Hematopoietic multipotent progenitor cell treated with erythropoietin and hydrocortisone succinate and interleukin-3 and kit ligand, for 4 days (in vitro differentiated cells): ENCODE measurements around the gene PAPLN.

ENCODE experiments used
- DNase-seq: peaks from one replicate; pipeline ENCODE4 v3.0.0-alpha.2; 2015

Gene PAPLN

DNA sequence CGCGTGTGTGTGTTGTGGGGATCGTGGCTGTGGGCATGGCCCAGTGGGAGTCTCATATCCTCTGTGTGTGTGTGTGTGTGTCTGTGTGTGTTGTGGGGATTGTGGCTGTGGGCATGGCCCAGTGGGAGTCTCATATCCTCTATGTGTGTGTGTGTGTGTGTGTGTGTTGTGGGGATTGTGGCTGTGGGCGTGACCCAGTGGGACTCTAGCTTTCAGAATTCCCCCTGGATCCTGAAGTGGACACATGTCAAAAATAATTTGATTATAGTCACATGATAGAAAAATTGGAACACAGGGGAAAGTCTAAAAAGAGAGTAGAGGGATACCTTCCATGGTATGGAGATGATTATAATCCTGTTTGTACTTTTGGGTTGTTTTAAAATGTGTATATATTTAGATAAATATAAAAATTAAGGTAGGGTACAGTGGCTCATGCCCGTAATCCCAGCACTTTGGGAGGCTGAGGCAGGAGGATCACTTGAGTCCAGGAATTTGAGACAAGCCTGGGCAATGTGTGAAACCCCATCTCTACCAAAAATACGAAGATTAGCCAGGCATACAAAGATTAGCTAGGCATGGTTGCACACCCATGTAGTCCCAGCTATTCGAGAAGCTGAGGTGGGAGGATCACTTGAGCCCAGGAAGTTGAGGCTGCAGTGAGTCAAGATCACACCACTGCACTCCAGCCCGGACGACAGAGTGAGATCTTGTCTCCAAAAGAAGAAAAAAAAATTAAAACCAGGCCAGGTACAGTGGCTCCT, 11.0 kb downstream of the PAPLN start:
- DNase-seq = no peak

DNA sequence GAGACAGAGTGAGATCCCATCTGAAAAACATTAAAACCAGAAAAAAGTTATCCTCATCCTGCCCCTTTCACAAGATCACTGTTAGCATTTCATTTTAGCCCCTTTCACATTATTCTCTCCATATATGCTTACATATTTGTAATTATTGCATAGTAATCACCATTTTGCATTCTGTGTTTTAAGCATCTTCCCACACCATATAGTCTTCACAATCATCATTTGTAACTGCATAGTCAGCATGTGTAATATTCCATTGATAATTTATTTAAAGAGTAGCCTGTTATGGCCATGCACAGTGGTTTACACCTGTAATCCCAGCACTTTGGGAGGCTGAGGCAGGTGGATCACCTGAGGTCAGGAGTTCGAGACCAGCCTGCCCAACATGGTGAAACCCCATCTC, 11.8 kb downstream of the PAPLN start:
- no peak for DNase-seq

DNA sequence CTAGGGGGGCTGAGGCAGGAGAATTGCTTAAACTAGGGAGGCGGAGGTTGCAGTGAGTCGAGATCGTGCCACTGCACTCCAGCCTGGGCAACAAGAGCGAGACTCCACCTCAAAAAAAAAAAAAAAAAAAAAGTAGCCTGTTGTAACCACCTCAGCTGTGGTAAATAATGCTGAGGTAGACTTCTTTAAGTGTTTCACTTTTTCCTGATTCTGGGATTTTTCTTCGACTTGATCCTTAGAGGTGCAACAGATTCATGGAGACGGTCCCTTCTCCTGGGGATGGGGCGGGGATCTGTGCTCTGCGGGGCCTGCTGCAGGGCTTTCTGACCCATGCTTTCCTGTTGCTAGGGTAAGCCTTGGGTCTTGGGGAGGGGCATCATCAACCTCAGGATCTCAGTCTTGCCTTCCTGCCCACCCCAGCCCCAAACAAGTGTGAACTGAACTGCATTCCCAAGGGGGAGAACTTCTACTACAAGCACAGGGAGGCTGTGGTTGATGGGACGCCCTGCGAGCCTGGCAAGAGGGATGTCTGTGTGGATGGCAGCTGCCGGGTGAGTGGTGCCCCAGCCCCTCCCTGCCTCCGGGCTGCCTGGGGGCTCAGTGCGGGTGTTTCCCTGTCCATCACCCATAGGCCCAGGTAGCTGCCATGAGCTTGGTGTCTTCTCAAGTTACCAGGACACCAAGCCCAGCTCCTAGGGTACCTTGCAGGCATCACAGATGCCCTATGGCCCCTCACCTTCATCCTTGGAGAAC, 12.4 kb downstream of the PAPLN start:
- no peak for DNase-seq

DNA sequence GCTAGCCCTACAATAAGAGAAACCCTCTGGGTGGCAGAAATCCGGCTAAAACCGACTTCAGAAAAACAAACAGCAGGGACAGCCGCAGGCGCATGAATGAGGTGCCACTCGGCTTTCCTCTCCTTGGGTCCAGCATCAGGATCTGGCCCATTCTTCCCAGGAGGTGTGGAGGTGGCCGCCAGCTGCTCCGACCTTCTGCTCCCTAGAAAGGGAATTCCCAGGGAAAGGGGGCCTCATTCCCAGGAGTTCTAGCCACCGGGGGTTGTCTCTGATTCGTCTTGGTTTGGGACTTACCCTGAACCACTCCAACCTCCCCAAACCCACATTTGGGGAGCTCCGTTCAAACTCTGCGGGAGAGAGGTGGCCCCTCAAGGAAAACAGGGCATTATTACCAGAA, 13.0 kb downstream of the PAPLN start:
- no peak for DNase-seq

DNA sequence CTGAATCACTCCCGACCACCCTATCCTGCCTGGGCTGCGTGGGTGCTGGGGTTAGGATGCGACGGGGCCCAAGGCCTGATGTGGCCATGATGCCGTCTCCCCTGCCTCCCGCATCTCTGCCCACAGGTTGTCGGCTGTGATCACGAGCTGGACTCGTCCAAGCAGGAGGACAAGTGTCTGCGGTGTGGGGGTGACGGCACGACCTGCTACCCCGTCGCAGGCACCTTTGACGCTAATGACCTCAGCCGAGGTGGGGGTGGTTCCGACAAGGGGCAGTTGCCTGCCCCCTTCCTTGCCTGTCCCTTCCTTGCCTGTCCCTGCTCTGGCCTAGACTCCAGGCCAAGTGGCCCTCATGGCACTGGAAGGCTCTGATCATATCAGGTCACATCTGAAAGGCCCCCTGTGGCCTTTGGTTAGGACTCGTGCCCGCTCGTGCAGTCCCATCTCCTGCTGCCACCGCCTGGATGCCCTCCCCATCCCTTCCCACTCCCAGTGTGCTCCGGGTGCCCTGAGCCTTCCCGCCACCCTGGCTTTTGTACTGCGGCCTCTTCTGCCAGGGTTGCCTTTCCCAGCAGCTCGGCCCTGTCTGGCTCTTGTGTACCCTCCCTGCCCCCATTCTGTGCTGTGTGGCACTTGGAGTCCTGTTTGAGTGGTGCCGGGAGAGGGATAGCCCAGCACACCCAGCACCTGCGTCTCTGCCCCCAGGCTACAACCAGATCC, 13.6 kb downstream of the PAPLN start:
- DNase-seq = no peak

DNA sequence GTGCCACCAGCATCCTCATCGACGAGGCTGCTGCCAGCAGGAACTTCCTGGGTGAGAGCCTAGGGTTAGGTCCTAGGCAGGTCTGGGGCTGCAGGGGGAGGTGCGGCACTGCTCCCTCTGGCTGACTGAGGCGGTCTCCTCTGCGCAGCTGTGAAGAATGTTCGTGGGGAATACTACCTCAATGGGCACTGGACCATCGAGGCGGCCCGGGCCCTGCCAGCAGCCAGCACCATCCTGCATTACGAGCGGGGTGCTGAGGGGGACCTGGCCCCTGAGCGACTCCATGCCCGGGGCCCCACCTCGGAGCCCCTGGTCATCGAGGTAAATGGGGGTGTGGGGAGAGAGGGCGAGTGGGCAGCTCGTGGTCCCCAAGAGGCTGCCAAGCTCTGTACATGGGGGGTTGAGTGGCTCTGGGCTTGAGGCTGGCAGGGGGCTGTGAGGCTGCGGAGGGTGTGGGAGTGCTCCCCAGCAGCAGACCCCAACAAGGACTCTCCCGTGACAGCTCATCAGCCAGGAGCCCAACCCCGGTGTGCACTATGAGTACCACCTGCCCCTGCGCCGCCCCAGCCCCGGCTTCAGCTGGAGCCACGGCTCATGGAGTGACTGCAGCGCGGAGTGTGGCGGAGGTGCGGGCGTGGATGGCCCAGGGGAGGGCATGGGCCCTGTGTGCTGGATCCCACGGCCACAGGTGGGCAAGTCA, 14.4 kb downstream of the PAPLN start:
- DNase-seq = no peak

DNA sequence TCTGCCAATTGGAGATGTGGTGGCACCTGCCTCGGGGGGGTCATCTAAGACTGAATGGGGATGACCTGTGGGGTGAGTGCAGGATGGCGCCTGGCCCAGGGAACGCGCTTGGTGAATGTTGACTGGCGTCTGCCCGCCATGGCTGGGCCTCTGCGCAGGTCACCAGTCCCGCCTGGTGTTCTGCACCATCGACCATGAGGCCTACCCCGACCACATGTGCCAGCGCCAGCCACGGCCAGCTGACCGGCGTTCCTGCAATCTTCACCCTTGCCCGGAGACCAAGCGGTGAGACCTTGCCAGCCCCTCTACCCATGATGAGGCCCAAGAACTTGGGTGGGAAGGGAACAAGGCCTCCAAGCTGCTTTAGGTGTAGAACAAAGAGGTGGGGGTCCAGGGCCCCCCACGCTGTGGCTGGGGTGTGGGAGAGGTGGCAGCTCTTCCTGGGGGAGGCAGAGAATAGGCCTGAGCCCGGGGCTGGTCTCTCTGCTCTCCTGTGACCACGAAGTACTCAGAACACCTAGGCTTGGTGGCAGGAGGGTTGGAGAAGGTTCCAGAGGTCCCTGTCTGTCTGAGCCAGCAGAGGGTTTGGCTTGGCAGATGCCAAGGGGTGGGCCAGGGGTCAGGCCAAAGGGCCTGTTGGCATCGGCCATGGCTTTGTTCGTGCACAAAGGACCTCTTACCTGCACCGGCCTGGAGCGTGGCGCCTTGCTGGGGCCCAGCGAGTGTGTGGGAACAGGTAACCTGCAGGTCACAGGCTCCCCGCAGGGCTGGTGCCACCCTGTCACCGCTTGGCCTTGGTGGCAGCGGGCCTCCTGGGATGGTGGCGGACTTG, 15.4 kb downstream of the PAPLN start:
- DNase-seq = no peak

DNA sequence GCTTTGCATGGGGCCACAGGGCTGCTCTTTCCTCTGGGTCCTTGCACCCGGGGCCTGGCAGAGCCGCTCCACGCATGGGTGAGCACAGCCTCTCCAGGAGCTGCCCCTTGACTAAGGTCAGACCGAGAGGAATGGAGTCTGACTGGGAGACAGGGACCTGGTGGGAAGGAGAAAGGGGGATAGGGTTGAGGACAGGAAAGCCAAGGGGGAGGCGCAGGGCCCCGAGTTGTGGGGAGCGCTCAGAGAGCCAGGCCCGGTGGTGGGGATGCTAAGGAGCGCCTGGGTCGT, 16.0 kb downstream of the PAPLN start:
- DNase-seq = no peak

DNA sequence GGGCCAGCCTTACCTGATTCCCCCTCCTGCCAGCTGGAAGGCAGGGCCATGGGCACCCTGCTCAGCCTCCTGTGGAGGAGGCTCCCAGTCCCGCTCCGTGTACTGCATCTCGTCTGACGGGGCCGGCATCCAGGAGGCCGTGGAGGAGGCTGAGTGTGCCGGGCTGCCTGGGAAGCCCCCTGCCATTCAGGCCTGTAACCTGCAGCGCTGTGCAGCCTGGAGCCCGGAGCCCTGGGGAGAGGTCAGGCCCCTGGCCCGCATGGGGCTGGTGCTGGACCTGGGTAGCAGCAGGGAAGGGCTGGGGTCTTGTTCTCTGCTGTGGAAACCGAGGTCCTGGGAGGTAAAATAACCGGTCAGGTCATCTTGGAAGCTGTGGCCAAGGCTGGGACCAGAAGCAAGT, 16.4 kb downstream of the PAPLN start:
- DNase-seq = no peak

DNA sequence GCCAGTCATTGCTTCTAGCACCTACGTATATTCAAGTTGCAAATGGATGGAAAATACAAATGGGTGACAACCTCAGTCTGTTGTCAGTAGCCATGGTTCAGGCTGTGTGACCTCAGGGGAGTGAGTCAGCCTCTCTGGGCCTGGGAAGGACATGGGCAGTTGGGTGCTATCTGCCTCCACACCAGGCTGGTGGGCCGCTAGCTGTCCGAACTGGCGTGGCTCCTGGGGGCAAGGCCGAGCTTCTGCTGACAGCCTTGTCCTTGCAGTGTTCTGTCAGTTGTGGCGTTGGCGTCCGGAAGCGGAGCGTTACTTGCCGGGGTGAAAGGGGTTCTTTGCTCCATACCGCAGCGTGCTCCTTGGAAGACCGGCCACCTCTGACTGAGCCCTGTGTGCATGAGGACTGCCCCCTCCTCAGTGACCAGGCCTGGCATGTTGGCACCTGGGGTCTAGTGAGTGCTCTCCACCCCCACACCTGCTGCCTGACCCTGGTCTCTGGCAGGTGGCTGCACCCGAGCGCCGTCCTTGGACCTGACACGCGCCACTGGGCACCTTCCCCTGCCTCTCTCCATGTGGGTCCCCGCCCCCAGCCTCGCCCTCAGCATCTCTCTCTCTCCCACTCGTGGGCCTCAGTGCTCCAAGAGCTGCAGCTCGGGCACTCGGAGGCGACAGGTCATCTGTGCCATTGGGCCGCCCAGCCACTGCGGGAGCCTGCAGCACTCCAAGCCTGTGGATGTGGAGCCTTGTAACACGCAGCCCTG, 17.1 kb downstream of the PAPLN start:
- DNase-seq = no peak

DNA sequence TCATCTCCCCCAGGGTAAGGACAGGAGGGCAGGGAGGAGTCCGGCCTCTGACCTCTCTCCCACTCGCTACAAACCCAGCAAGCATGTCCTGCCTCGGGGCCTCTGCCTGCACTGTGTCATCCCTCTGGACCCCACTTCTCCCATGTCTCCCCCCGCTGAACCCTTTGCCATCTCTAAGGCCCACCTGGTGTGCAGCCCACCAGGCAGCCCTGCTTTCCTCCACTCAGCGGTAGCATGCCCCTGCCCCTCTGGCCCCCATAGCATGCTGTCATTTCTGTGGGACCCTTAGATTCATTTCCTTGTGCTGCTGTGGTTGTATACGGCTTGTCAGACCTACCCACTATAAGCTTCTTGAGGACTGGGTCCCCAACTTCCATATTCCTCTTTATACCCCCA, 17.7 kb downstream of the PAPLN start:
- no peak for DNase-seq

DNA sequence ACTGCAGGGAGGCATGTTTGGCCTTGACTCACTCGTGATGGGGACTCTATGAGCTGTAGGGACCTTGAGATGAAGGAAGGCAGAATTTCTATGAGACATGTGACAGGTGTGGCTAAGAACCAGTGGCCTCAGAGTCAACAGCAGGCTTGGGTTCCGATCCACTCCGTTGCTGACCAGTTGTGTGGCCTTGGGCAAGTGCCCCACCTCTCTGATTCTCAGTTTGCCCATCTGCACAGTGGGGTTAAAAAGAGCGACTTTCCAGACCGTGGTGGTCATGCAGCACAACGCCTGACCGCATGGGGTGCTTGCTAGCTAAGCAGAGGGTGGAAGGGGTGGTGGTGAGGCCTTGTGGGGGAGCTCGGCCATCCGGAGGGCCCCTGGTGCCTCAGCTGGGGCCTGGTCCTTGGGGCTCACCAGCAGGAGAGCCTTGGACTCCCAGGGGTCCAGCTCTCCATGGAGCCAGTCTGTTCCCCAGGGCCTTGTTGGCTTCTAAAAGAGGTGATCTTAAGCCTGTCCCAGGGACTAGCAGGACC, 18.5 kb downstream of the PAPLN start:
- DNase-seq = no peak

DNA sequence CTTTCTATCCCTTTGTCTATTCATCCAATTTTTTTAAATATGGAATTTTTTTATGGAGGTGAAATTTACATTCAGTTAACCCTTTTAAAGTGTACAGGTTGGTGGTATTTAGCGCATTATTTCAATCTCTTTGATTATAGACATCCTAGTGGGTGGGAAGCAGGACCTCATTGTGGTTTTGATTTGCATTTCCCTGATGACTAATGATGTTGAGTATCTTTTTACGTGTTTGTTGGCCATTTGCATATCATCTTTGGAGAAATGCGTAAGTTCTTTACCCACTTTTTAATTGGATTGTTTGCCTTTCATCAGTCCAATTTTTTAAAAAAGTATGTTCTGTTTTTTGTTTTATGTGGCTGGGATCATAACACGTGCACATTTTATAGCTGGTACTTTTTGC, 20.8 kb downstream of the PAPLN start:
- no peak for DNase-seq

DNA sequence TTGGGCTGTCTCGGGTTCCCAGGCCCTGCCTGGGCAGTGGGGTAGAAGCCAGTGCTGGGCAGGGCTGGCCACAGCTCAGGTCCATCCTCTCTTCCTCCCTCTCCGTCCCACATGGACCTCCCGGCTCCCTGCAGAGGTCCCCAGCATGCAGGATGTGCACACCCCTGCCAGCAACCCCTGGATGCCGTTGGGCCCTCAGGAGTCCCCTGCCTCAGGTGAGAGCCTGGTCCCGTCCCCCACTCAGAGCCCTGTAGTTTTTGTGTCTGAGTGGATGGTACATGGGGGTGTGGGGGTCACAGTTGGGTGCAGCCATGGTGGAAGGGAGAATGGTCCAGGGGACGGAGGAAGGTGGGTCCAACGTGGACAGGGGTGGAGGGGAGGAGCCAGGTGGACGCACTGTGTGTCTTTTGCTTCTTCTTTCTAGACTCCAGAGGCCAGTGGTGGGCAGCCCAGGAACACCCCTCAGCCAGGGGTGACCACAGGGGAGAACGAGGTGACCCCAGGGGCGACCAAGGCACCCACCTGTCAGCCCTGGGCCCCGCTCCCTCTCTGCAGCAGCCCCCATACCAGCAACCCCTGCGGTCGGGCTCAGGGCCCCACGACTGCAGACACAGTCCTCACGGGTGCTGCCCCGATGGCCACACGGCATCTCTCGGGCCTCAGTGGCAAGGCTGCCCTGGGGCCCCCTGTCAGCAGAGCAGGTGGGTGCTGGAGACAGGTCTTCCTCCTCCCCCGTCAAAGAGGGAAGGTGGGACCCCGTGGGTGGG, 21.7 kb downstream of the PAPLN start:
- no peak for DNase-seq

DNA sequence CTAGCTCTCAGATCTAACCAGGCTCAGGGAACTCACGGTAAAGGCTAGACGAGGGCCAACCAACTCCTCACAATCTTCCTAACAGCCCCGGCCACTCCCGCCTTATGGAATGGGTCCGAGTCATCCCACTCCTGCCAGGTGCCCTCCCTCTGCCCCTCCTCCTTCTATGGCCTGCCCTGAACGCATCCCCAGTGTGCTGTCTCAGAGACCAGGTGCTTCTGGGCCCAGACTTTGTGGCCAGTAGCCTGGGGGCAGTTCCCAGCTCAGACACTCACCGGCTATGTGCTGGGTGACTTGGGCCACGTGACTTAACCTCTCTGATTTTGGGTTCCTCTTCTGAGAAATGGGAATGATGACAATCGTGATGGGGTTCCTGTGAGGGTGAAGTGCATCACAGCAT, 22.5 kb downstream of the PAPLN start:
- no peak for DNase-seq

DNA sequence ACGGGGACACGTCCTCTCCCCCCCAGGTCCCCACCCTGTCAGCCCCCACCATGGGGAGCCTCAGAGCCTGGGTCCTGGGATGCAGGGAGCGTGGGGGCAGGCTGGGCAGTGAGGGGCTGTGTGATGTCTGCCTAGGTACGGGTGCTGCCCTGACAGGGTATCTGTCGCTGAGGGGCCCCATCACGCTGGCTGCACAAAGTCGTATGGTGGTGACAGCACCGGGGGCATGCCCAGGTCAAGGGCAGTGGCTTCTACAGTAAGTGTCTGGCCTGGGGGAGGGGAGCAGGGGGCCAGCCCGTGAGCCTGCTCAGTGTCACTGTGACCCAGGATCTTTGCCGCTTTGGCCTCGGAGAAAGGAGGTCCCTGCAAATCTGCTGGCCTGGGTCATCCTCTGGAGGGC, 23.3 kb downstream of the PAPLN start:
- DNase-seq = no peak

DNA sequence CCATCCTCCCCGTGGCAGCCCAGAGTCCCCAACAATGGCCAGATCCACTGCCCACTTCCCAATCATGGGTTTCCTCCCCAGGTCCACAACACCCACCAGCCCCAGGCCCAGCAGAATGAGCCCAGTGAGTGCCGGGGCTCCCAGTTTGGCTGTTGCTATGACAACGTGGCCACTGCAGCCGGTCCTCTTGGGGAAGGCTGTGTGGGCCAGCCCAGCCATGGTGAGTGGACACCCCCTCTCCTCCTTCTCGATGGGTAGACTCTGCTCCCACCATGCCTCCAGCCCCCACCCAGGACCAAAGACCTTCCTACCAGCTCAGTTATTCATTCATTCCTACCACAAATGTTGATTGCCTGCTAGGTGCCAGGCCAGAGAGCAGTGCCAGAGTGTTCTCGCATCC, 23.8 kb downstream of the PAPLN start:
- DNase-seq = no peak

DNA sequence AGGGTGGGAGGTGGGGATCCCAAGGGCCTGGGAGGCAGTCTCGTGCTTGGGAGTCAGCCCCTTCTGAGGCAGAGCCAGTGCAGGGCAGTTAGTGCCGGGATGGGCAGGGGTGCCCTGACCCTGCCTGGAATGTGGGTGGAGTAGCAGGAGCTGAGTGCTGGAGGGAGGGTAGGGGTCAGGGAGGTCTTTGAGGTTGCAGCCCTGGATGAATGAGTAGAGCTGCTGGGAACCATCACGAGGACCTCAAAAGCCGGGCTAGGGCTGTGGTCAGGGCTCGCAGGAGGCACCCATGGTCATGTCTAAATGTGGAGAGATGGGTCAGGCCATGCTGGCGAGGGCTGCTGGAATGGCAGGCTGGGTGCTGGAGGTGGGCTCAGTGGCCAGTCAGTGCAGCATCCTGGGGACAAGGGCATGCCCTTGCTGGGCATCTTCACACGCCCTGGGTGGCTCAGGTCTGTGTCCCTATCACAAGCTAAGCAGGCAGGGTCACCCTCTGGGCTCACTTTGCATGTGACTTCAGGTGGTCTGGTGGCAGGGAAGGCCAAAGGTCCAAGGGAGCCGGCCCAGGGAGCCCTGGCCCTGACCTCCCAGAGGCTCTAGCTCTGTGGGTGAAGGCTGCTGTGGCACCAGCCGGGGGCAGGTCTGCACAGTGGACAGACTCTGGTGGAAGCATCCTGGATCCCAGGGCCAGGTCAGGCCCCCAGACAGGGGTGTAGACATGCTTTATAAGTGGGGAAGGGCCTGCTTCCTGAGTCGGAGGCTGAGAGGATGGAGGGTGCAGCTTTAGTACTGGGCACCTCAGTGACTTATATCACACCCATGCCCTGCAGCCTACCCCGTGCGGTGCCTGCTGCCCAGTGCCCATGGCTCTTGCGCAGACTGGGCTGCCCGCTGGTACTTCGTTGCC, 24.5 kb downstream of the PAPLN start:
- no peak for DNase-seq

DNA sequence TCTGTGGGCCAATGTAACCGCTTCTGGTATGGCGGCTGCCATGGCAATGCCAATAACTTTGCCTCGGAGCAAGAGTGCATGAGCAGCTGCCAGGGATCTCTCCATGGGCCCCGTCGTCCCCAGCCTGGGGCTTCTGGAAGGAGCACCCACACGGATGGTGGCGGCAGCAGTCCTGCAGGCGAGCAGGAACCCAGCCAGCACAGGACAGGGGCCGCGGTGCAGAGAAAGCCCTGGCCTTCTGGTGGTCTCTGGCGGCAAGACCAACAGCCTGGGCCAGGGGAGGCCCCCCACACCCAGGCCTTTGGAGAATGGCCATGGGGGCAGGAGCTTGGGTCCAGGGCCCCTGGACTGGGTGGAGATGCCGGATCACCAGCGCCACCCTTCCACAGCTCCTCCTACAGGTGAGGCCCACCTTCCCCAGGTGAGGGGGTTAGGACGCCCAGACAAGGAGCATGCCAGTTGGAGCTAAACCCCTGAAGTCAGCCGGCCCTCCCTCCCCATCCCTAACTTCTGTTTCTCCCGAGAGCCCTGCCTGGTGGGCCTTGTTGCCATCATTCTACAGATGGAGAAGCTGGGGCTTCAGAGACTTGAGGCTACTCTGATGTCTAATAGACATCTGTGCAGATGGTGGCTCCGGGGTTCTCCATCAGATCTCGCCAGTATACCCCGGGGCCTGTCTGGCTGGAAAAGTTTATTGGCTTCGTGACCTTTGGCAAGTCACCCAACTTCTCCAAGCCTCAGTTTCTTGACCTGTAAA, 25.3 kb downstream of the PAPLN start:
- no peak for DNase-seq
